ENCODE data around the gene FBXO2.

FBXO2 gene, protein sequence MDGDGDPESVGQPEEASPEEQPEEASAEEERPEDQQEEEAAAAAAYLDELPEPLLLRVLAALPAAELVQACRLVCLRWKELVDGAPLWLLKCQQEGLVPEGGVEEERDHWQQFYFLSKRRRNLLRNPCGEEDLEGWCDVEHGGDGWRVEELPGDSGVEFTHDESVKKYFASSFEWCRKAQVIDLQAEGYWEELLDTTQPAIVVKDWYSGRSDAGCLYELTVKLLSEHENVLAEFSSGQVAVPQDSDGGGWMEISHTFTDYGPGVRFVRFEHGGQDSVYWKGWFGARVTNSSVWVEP

DNA sequence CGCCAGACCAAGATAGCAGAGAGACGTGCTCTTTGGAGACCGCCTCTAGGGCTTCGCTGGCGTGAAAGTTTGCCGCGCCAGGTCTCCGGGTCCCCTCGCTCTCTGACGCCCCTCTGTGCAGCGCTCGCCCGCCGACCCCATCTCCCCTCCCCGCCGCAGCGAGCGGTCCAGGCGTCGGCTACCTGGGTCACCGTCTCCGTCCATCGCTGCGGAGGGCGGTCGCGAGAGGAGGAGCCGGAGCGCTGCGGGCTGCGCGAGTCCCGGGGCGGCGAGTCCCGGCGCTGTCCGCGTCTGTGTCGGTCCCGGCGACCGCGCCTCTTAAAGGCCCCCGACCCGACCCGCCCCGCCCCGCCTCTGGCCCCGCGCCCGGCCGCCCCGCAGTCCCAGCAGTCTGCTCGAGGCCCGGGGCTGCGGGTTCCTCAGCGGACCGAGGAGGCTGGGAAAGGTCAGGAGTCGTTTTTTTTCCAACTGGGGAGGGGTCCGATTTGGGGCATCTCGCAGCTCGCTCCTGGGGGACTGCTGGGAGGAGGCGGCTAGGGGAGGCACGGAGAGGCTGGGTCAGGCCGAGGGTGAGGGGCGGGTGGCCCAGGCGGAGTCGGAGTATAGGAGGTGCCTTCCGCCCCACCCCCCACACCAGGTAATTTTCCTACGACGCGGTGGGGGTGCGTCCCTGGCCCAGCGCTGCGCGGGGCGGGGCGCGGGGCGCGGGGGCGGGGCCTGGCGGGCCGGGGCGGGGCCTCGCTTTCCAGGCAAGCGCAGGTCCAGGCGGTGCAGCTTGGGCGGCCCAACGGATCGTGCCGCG, at the start of gene FBXO2, which contains the start of gene FBXO44:
FBXO2 (minus strand) TSS at position 293 of the 802 bp plus-strand sequence; CDS start at position 204, 89 bp downstream.
FBXO44 (plus strand) TSS at position 741 of the 802 bp plus-strand sequence. CDS start 959 bp downstream, outside the sequence.
- no peak for DNase-seq

DNA sequence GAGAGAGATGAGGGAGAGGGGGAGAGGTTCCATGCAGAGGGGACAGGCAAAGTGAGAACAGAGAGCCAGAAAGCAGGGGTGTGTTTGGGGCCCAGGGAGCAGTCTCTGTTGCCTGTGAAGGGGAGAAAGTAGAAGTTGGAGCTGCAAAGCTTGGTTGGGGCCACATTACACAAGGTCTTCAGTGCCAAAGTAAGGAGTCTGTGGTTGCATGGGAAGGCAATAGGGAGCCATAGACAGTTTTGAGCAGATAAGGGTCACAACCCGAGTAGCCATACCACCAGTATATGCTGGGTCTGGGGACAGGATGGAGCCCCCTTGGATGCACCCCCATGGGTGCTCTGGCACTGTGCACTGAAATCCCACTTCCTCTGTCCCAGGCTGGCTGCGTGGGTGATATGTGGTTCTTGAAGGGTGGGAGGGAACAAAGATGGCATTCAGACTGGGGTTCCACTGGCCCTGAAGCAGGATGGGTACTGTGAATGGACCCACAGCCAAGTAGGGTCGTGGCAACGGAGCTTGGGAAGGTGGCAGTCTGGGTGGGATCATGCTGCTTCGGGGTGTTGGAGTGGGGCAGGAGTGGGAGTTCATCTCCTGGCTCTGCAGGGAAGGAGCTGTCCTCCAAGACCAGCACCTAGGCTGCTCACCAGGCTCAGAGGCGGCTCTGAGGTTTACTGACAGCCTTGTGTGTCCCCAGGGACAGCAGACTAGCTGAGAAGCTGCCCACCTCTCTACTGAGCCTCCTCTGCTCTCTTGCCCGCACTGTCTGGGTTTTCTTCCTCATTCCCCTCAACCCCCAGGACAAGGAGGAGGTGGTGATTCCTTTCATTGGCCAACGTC, 49.3 kb upstream of the FBXO2 start:
- no peak for DNase-seq

DNA sequence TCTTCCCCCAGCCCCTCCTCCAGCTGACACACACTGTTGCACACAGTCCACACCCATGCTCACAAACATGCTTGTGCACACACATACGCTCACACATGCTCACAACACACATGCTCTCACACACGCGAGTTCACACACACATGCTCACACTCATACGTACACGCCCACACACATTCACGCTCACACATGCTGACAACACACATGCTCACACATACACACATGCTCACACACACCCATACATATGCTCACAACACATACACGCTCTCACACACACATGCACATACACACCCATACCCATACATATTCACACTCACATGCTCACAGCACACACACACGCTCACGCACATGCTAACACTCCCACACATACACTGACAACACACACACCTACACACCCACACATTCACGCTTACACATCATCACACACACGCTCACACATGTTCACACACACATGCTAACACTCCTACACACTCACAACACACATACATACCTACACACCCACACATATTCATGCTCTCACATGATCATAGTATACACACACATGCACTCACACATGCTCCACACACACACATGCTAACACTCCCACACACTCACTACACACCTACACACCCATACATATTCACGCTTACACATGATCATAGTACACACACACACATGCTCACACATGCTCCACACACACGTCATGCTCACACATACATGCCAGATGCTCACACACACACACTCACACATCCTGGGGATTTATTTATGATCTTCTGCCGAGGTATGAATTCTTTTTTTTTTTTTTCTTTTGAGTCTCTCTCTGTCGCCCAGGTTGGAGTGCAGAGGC, 48.0 kb upstream of the FBXO2 start:
- no peak for DNase-seq

DNA sequence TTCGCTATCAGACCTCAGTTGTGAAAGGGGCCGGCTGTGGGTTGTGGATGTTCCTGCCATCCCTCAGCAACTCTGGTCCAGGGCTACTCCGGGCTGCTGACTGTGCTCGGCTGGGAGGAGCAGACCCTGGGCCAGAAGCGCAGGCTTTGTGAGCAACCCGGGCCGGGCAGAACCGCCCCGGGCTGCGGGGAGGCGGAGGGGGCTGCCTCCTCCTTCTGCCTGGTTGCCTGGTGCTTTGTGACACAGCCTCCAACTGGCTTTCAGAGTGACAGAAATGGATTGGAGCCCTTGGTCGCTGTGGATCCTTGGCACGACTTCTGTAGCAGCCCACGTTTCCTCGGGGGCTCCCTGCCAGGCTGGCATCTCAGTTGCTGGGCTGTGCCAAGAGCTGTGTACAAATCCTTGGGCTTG, 47.3 kb upstream of the FBXO2 start:
- no peak for DNase-seq

DNA sequence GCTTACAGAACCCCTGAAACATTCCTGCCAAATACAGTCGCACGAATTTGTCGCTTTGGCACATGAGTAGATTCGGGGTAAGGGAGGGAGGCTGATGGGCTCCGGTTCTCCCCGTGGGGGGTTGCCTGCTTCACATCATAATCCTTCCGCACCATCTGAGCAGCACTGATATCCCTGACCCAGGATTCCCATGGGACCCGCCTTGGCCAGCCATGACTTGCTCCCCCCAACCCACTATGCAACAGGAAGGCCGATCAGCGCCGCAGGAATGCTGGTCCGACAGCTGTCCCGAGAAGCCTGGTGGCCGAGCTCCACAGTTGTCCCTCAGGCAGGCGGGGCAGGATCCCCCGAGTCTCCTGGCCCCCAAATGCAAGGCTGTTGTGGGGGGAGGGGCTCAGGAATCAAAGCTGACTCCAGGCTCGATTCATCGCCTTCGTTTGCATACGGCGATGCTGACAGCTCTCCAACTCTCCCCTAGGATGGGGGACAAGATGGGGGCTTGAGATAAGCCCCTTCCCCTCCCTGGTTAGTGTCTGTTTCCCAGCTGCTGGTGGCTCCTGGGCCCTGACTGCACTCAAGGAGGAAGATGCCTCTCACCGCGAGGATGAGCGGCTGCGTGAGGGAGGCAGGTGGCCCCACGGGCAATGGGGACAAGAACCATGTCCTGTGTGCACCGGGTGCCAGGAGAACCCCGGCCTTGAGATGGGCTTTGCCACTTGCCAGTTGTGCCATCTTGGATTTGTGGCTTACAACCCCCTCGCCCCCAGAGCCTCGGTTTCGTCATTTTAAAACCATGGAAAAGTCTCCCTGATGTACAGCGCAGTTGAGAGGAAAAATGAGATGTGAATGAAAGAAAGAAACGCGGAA, 46.6 kb upstream of the FBXO2 start:
- no peak for DNase-seq

DNA sequence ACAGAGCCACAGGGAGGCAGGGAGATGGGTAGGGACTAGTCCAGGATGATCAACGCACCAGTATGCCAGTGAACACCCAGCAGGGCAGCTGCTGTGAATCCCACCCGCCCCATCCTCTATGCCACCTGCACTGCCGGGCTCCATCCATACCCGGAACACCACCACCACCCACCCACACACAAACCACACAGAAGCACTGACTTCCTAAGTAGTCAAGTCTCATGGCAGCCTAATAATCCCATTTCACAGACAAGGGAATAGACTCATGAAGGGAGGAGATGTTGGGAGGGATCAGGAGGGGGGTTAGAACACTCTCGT, 43.6 kb upstream of the FBXO2 start:
- DNase-seq: no peak

DNA sequence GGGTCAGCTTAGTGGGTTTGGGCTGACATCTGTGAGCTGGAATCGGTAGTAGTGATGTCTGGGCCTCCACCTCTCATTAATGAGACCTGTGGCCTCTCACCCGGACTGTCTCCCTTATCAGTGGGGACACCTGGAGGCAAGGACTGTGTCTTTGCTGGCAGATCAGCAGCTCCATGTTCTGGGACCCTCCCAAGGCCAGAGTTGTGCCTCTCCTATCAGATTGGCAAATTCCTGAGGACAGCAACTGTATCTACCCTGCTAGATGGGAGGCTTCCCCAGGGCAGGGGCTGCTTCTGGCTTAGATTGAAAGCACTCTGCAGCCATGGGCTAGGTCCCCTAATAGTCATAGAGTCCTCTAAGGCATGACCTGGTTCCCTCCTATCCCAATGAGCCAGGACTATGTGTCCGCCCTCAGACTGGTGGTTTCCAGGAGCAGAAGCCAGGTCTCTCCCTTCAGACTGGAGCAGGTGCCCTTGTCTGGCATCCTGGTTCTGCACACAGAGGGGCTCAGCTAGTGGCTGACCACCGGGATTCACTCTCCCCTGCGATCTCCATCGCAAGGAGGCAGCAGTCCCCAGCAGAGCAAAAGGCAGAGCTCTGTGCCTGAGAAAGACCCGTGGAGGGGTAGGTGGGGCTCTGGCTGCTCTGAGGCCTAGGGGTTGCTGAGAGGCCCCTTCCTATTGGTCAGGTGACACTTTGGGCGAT, 43.1 kb upstream of the FBXO2 start:
- no peak for DNase-seq

DNA sequence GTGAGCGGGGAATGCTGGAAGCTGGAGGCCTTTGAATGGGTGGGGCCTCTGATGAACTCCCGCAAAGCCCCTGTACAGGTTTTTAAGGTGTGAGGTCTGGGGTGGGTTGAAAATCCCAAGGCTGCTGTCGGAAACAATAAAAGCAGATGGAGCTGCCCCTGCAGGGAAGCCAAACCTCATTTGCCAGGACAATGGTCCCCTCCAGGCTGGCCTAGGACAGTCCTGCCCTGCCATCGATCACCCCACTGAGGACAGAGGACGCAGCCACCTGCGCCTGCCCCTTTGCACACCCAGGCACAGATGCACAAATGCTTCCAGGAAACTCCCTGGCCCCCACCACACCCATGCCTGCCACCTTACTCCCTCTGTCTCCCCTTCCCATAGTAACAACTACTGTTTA, 41.6 kb upstream of the FBXO2 start:
- DNase-seq: no peak

DNA sequence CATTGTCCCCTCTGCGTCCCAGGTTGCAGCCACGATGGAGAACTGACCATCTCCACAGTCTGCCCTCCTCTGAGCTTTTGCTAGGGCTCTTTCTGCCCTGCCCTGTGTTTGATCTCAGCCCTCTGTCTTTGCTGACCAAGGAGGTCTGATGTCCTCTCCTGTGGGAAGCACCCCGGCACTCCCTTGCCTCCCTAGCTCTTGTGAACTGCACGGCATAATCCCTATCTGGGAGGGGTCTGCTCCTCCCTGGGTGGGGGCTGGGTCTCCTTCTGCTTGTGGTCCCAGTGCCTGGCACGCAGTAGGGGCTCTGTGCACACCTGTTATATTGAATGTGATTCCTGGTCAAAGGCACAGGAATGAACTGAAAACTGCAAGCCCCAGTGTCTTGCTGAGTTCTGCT, 39.7 kb upstream of the FBXO2 start:
- DNase-seq: no peak

DNA sequence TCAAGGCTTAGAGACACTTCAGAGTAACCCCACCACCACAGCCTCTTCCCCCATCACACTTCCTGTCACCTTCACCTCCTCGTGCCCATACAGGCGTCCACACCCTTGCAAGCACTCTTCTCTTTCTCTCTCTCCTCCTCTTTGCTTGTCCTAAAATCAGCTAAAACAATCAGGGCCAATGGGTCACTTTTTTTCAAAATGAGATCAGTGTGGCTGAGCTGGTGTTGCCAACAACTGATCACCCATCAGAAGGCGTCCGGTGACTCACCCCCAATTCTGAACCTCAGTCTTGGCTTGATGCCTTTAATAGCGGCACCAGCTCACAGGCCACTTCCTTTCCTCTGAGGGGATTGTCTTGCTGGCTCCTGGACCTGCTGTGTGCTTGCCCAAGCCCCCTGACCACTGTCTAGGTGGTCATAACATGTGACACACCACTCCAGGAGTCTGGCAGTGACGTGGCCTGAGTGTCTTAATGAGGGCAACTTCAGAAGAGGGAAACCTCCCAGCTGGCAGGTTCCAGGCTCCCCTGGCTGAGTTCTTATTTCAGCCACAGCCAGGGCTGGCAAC, 38.9 kb upstream of the FBXO2 start:
- DNase-seq: no peak

DNA sequence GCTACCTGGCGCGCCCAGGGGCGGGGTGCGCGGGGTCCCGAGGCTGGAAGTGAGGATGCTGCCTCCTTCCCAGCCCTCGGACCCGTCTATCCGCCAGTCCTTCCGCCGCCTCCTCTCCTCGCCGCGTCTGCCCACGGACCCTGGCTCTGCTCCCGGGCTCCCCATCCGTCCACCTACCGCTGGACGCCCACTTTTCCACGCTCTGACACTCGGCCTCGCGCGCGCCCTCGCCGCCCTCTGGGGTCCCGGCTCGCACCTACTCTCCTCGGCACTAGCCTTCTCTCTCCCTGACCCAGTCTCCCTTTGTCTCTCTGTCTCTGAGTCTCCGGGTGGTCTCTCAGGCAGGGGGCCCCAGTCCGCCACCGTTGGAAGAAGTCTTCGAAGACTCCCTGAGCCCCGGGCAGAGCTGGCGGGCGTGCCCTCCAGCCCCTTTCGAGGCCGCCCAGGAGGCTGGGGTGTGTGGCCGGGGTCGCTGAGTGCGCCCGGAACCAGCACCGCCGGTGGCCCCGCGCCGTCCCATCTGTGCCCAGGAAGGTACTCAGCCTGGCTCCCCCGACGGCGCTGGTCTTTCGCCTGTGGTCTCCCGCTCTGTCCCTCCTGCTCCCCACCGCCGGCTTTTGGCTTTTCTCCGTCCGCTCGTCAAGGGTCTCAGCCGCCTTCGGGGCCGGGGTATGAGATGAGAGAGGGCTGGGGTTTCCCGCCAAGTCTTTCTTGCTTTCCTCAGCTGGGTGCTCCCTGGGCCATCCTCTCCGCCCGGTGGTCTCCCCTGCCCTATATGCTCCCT, 37.9 kb upstream of the FBXO2 start:
- no peak for DNase-seq

DNA sequence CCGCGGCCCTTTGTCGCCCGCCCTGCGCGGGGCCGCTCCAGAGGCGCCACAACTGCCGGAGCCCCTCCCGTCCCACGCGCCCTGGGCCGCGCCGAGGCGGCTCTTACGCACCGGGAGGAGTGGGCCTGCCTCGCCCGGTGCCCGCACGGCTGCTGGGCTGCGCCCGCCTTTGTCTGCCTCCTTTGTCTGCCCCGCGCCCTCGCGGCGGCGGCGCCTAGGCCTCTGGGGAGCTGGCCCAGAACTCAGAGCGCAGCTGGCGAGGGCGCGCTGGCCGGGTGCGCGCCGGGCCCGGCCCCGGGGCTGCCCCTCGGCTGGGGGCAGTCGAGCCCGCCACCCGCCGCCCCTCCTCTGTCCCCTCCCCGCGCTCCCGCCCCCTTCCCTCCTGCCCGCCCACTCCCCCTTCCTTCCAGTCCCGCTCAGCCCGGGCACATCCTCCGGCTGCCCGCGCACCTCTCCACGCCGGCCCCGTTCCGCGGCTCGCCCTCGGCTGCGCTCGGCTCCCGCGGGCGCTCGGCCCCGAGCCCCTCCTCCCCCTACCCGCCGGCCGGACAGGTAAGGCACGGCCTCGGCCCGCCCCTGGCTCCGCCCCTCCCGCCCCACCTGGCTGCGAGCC, 37.2 kb upstream of the FBXO2 start, which contains the start of gene DRAXIN:
DRAXIN (plus strand) TSS at position 409 of the 613 bp plus-strand sequence. CDS start 14,549 bp downstream, outside the sequence.
- no peak for DNase-seq

DNA sequence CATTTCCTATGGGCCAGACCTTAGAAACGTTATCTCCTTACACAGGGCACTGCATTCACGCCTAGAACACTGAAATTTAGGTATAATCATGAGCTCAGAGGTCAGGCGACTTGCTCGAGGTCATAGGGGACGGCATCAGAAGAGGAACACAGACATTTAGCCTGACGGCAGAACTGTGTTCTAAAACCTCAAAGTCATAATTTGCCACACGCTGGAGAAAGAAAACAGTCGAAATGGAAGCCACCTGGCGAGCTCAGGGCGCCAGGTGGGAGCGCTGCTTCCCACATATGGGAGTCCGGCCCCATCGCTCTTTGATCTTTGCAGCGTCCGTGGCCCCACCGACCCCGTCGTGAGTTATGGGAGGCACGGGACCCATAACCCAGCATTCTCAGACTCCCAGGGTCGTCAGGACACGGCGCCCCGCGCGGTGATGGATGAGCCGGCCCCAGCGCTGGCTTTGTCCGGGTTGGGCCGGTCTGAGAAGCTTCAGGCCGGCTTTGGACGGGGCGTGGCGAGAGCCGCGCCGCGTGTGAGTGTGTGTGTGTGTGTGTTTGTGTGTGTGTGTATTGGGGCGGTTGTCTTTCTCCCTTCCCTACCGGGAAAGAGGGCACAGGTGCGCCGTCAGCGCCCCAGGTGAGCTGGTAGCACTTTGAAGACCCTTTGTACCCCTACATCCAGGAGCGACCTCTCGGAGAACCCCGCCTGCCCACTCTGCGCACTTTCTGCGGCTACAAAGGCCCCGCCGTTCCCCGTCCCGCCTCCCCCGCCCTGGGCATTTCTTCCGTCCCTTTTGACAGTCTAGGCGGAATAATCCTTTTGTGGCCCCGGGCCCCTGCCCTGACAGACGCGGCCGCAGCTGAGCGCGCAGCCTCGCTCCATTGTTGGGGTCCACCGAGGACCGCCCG, 36.4 kb upstream of the FBXO2 start:
- peak; percentile 63 for DNase-seq

DNA sequence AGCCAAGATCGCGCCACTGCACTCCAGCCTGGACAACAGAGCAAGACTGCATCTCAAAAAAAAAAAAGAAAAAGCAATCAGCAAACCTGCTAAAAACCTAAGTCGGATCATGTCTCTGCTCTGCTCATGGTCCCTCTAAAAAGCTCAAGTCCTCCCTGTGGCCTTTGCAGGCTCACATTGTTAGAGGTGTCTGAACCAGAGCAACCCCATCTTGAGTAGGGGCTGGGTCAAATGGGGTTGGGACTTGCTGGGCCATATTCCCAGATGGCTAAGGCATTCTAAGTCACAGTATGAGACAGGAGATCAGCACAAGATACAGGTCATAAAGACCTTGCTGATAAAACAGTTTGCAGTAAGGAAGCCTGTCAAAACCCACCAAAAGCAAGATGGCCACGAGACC, 34.3 kb upstream of the FBXO2 start:
- no peak for DNase-seq

DNA sequence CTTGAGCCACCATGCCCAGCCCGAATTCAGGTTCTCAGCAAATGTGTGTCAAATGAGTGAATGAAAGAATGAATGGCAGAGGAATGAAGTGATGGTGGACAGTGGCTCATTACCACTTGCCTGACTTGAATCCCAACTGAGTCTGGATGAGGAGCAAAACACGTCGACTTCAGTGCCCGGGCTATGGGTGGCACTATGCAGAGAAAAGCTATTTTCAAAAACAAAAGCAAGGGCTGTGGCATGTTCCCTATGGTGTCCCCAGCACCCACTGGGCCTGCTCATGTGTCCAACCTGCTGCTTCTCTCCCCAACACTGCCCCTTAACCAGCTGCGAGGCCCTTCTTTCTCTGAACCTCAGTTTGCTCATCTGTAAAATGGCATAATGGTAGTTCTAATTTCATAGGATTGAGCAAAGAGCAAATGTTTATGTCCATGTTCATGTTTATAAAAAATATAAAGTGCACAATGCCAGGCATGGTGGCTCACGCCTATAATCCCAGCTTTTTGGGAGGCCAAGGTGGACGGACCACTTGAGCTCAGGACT, 31.1 kb upstream of the FBXO2 start:
- no peak for DNase-seq

DNA sequence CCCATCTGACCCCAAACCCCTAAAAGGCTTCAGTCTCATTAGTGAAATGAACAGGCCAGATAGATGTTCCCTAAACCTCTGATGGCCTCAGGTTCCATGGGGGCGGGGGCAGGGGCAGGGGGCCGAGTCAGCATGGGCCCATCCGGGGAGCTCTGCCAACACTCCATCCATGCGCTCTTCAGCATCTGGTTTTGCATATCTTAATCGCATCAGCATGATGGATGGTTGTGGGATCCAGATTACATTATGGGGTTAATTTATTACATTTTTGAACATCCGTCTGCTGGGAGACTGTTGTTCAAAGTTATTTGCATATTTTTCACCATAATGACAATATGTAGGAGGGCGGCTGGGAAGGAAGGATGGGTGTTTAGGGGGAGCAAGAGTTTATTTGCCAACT, 29.8 kb upstream of the FBXO2 start:
- no peak for DNase-seq

DNA sequence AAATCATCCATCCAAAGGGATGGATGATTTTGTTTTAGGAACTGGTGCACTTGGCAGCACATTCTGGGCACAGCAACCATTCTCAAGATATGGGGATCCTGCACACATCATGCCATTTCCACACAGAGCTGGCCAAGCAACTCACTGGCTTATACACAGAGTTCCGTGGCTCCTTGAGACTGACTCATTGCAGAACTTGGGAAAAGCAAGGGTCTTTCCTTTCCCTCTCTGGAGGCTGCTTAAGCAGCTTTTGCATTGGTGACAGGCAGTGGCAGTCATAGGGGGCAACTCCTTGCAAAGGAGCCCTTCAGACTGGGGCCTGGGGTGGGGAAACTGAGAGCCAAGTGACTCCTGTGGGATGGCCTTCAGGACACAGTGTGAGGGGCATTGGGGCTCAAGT, 28.6 kb upstream of the FBXO2 start:
- no peak for DNase-seq

DNA sequence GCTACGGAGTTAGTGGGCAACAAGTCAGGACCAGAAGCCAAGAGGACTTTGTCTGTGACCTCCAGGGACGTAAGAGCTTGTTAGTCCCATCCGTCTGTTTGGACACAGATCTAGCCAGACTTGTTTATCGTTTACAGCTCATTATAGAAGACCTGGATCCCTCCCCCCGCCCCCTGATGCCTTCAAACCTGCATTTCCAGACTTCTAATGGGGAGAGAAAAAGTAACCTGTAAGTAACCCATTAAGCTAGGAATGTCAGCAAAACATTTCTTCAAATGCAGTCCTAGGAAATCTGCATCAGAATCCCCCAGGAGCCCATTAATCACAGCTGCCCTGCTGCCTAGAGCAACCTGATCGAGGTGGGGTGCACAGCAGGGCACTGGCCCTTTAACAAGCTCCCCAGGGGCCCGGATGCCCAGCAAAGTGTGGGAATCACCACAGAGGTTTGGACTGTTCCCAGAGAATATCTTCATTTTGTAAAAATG, 28.1 kb upstream of the FBXO2 start:
- DNase-seq: no peak

Data from DMS153 (cell line).